CD4-positive, alpha-beta T cell treated with Interleukin-6 at 100 ng/mL for 8 hours (primary cell): ENCODE results near the gene KIF4A.
A peak's percentile ranks its signal among the peaks of the same experiment; 100 is the strongest.
"Not testable (repeated sequence)": the region's sequence is repeated elsewhere in the genome, so short reads cannot be mapped to it uniquely, and the experiment has no call there.

ENCODE experiments used
- DNase-seq: peaks from one replicate; pipeline ENCODE4 v3.0.0-alpha.2; 2020; ENCODE audit warnings: mixed read lengths, low spot score

The KIF4A gene

GRCh38 chrX:70386235-70386634 lies 96.3 kb downstream of the KIF4A start:
- no peak for DNase-seq

- DNase-seq = peak; percentile 28
Measured at GRCh38 chrX:70398899-70399298, 109.0 kb downstream of the KIF4A start.

- not testable (repeated sequence) for DNase-seq
Measured at GRCh38 chrX:70400181-70400580, 110.3 kb downstream of the KIF4A start.

- no peak for DNase-seq
Measured at GRCh38 chrX:70402721-70403120, 112.8 kb downstream of the KIF4A start.

DNA sequence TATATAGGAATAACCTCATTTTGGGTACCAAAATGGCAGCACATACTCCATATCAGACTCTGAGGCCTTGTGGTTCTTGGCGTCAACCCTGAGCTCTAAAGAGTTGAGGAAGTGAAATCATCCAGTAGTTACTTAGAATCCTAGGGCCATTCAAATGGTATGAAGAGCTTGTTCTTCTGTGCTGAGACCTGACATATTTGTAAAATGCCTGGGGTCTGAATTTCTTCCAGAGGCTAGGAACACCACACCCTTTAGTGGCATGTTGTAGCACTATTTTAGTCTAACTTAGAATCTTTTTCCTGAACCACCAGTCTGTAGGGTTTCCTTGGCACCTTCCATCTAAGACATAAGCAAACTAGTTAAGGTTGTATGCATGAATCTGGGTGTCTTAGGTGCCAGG lies 115.1 kb downstream of the KIF4A start:
- DNase-seq = no peak

- DNase-seq = no peak
Measured at GRCh38 chrX:70410921-70411320, 121.0 kb downstream of the KIF4A start.

DNA sequence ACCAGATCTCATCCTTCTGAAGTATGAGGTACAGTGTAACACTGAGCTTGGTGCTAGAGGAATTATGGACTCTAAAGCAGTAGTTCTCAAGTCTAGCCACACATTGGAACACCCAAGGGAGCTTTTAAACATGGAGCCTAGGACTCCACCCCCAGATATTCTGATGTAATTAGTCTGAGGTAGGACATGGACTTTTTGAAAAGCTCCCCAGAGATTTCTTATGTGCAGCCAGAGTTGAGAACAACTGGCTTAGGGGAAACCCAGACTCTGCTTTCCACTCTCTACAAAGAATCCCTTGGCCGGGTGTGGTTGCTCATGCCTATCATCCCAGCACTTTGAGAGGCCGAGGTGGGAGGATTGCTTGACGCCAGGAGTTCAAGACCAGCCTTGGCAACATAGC lies 121.6 kb downstream of the KIF4A start:
- no peak for DNase-seq

- no peak for DNase-seq
Measured at GRCh38 chrX:70421618-70422017, 131.7 kb downstream of the KIF4A start.

GRCh38 chrX:70422851-70423341 lies 133.0 kb downstream of the KIF4A start, which contains the start of gene GDPD2:
Gene GDPD2, plus strand, starts transcription at chrX:70423314. Its CDS starts 1,671 bp downstream, at chrX:70424985.
- DNase-seq = no peak

DNA sequence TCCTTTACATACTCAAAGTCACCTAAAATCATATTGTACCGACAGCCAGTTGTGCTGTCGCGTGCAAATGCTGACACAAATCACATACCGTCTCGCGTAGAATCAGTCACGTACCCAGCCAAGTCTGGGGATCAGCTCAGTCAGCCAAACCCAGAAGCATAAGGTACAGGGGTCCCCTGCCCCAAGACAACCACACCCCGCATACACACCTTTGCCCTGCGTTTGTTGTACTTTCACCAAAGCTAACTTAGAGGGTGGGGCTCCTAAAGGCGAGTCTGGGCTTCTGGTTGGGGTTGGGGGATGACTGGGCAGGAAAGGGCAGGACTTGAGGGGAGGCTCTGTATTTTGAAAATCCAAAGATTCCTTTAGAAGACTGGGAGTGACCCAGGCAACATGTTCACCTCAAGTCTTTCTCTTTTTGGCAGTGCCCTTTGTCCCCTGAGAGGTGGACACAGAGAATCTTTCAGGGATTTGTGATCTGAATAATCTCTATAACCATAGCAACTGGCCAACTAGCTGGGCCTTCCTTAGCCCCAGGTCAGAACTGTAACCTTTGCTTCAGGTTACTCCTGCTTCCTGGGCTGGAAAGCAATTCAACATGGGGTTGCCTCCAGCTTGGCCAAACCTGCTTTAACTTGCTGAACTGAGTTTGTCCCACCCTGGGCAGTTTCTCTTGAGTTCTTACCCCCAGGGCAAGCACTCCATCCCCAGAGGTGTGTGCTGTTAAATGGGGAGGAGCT lies 134.2 kb downstream of the KIF4A start:
- no peak for DNase-seq

GRCh38 chrX:70424801-70425200 lies 134.9 kb downstream of the KIF4A start:
- DNase-seq = no peak

DNA sequence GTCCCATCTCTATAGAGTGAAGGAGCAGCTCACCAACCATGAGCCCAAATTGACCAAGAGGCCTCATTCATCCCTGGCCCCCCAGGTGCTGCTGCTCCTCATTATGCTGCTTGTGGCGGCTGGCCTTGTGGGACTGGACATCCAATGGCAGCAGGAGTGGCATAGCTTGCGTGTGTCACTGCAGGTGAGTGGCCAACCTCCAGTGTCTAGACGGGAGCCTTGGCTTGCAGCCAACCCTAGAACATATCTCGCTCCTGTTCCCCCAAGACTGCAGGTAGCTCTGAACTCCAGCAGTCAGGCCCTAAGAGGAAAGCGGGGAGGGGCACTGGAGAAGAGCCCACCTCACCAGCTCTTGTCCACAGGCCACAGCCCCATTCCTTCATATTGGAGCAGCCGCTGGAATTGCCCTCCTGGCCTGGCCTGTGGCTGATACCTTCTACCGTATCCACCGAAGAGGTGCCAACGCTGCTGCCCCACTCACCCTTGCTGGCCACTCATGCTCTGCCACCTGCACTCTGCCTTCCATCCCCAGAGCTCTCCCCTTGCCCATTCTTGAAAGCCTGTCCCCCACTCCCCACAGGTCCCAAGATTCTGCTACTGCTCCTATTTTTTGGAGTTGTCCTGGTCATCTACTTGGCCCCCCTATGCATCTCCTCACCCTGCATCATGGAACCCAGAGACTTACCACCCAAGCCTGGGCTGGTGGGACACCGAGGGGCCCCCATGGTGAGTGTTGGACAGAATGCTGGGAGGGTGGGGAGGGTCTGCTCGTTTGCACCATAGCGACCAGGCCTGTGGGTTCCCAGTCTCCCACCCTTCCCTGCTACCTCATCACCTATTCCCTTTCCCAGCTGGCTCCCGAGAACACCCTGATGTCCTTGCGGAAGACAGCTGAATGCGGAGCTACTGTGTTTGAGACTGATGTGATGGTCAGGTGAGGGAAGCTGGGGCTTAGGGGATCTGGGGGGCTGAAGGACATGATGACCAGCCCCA lies 136.7 kb downstream of the KIF4A start:
- no peak for DNase-seq

DNA sequence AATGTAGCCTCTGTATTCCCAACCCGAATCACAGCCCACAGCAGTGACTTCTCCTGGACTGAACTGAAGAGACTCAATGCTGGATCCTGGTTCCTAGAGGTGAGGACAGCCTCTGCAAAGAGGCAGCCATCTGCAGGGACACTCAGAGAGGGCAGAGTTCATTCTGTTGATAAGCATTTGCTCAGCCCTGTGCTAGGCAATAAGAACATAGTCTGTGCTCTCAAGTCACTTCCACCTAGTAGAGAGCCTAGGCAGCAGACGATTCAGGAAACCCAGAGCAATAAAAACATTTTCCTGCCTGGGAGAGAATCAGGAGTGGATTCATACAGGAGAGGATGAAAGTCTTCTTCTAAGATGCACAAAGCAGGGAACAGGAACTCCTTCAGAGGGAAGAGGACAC lies 137.5 kb downstream of the KIF4A start:
- DNase-seq = no peak

GRCh38 chrX:70429759-70430158 lies 139.9 kb downstream of the KIF4A start:
- DNase-seq = no peak

- DNase-seq = no peak
Measured at GRCh38 chrX:70432936-70433847, 143.3 kb downstream of the KIF4A start.

DNA sequence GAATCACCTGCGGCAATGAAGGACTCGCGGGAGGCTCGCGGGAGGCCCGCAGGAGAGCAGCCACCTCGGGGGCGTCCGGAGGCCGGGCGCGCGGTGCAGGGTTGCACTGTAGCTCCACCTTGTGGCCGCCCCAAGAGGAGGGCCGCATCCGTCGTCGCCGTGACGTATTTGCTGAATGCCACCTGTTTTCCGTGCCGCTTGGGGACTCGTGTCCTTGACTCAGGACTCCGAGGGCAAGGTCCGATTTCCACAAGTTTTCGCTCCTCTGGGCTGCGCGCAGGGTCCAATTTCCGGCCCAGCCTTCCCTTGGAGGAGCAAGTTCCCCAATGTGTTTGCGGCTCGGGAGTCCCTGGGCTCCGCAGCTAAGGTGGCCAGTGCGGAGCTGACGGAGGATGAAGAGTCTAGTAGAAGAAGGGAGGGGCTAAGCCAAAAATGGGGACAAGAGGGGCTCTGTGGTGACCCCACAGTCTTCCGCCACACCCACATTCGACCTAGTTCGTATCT lies 144.0 kb downstream of the KIF4A start:
- peak; percentile 71 for DNase-seq

GRCh38 chrX:70434352-70434866 lies 144.5 kb downstream of the KIF4A start:
- DNase-seq = peak; percentile 61

- no peak for DNase-seq
Measured at GRCh38 chrX:70434914-70435586, 145.1 kb downstream of the KIF4A start.

GRCh38 chrX:70436343-70436742 lies 146.4 kb downstream of the KIF4A start:
- no peak for DNase-seq

- DNase-seq = no peak
Measured at GRCh38 chrX:70437011-70437410, 147.1 kb downstream of the KIF4A start.
